CD4-positive, CD25-positive, alpha-beta regulatory T cell (primary cell): ENCODE measurements around the gene NLRP5. TPM values are rescaled to one million over a fixed set of nuclear protein-coding genes. Genes with fewer than 3 reads are reported as not detected.
"Not testable (repeated sequence)": the region's sequence is repeated elsewhere in the genome, so short reads cannot be mapped to it uniquely, and the experiment has no call there.

Experiments used
- ATAC-seq, 2 donors: fragments of 150-1000 bp; cut with Tn5 transposase; one replicate each; pipeline ENCODE4 v1.10.0; 2021; ENCODE audit warnings: low read depth in 2 of 2, moderate number of reproducible peaks in 2 of 2, moderate library complexity in 1 of 2
- DNase-seq, 3 donors: peaks; one replicate each; pipeline versions ENCODE4 v3.0.0 to v3.0.0-alpha.2; 2012 to 2022; ENCODE audit warnings: mixed read lengths in 1 of 3
- H3K27ac ChIP-seq: one replicate; pipeline ENCODE4 v1.7.0; 2013; ENCODE audit warnings: mild to moderate bottlenecking, low read length; ENCODE audit not compliant: insufficient read depth, poor library complexity, severe bottlenecking
- H3K27me3 ChIP-seq: one replicate; pipeline ENCODE4 v1.7.0; 2013; ENCODE audit warnings: low read length; ENCODE audit not compliant: control insufficient read depth, insufficient read depth
- H3K36me3 ChIP-seq: one replicate; pipeline ENCODE4 v1.7.0; 2013; ENCODE audit warnings: mild to moderate bottlenecking, low read length, moderate library complexity; ENCODE audit not compliant: control insufficient read depth, insufficient read depth
- H3K4me1 ChIP-seq: 2 replicates; pipeline ENCODE4 v1.7.0; 2013; ENCODE audit warnings: mild to moderate bottlenecking, low read length; ENCODE audit not compliant: insufficient read depth, control insufficient read depth, poor library complexity, severe bottlenecking
- H3K4me3 ChIP-seq: one replicate; pipeline ENCODE4 v1.7.0; 2013; ENCODE audit warnings: low read depth, mild to moderate bottlenecking, low read length, moderate library complexity
- H3K9me3 ChIP-seq, 2 experiments: 1 replicate in 1 of 2; 2 replicates in 1 of 2; pipeline ENCODE4 v1.7.0; 2013; ENCODE audit warnings: low read length in 2 of 2, mild to moderate bottlenecking in 1 of 2, moderate library complexity in 1 of 2; ENCODE audit not compliant: control insufficient read depth in 2 of 2
- H3K27ac Mint-ChIP-seq, 3 donors: one replicate each; pipeline ENCODE4 v1.8.0; 2020 to 2022; ENCODE audit warnings: mild to moderate bottlenecking in 3 of 3, mixed read lengths in 3 of 3, moderate library complexity in 2 of 3
- H3K27me3 Mint-ChIP-seq: one replicate; pipeline ENCODE4 v1.8.0; 2022; ENCODE audit warnings: mild to moderate bottlenecking, mixed read lengths
- H3K36me3 Mint-ChIP-seq: one replicate; pipeline ENCODE4 v1.8.0; 2020; ENCODE audit warnings: mixed read lengths
- H3K4me1 Mint-ChIP-seq, 4 donors: one replicate each; pipeline ENCODE4 v1.8.0; 2020 to 2022; ENCODE audit warnings: mixed read lengths in 4 of 4, mild to moderate bottlenecking in 1 of 4
- H3K4me3 Mint-ChIP-seq, 4 donors: one replicate each; pipeline ENCODE4 v1.8.0; 2020 to 2022; ENCODE audit warnings: mild to moderate bottlenecking in 4 of 4, mixed read lengths in 4 of 4, moderate library complexity in 3 of 4
- H3K9me3 Mint-ChIP-seq, 7 donors: one replicate each; pipeline ENCODE4 v1.8.0; 2020 to 2022; ENCODE audit warnings: mixed read lengths in 7 of 7, mild to moderate bottlenecking in 3 of 7, moderate library complexity in 2 of 7
- polyA plus RNA-seq, 4 donors: library from polyadenylated mRNA; unstranded; fragments of 300-500 nt; fragmentation: Illumina TruSeq; gene quantifications; one replicate each; pipeline ENCODE4 v1.2.3, GENCODE V29; 2021
- total RNA-seq: library from RNA; stranded (reverse); gene quantifications from one replicate; pipeline ENCODE4 v1.2.3, GENCODE V29; 2022

Gene NLRP5
- total RNA-seq (not detected), polyA plus RNA-seq (not detected)

GRCh38 chr19:55986487-55986886, at the start of gene NLRP5:
Gene NLRP5, plus strand, starts transcription at chr19:55986775.
- H3K9me3 ChIP-seq = no peaks in the 10 kb centered on the region
- H3K4me3 ChIP-seq = no peak within 1 kb of the TSS
- DNase-seq = no peak
- no peaks in the 10 kb centered on the region for H3K36me3 ChIP-seq
- H3K36me3 Mint-ChIP-seq = no peaks in the 10 kb centered on the region
- no peak within 1 kb of the TSS for H3K27ac Mint-ChIP-seq
- no peak within 1 kb of the TSS for H3K27ac ChIP-seq
- H3K4me1 ChIP-seq = no peaks in the 10 kb centered on the region
- no peaks in the 10 kb centered on the region for H3K27me3 Mint-ChIP-seq
- ATAC-seq = no peak
- H3K4me3 Mint-ChIP-seq = peak within 1 kb of the TSS in 1 of 4 donors; percentile 71
- peaks cover 0 to 11% (median 0%) of the 10 kb centered on the region in 7 donors for H3K9me3 Mint-ChIP-seq
- H3K27me3 ChIP-seq = no peaks in the 10 kb centered on the region
- H3K4me1 Mint-ChIP-seq = no peaks in the 10 kb centered on the region

DNA sequence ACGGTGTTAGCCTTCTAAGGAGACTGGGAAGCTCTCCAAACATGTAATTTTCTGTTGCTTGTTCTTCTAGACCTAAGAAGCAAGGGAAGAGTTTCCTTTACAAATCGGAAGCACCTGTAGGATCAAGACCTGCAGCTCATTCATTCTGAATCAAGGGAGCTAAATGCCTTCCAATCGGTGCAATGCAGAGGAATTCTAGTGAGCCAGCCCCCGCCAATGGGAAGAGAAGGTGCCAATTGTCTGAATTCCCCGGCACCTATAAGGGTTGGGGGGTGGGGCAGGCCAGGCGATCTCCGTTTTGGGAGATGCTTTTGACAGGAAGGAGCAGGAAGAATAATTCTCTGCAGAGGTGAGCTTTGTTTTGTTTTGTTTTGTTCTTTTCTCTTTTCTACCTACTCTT, 47.4 kb upstream of the NLRP5 start:
- H3K4me3 Mint-ChIP-seq = no peak overlapping the region
- DNase-seq (no peak), ATAC-seq (no peak)
- Histone ChIP-seq H3K27me3 (no peaks in the 10 kb centered on the region), H3K4me1 (no peaks in the 10 kb centered on the region), H3K9me3 (no peaks in the 10 kb centered on the region), H3K27ac (no peak overlapping the region), H3K36me3 (no peaks in the 10 kb centered on the region), H3K4me3 (no peak overlapping the region)
- no peak overlapping the region for H3K27ac Mint-ChIP-seq
- no peaks in the 10 kb centered on the region for H3K4me1 Mint-ChIP-seq
- H3K27me3 Mint-ChIP-seq = no peaks in the 10 kb centered on the region
- no peaks in the 10 kb centered on the region for H3K36me3 Mint-ChIP-seq
- peaks cover 0 to 9% (median 4%) of the 10 kb centered on the region in 7 donors for H3K9me3 Mint-ChIP-seq

GRCh38 chr19:55940306-55940705, 46.3 kb upstream of the NLRP5 start:
- H3K27ac ChIP-seq = no peak overlapping the region
- Mint-ChIP-seq H3K27ac (no peak overlapping the region), H3K4me3 (no peak overlapping the region), H3K4me1 (no peaks in the 10 kb centered on the region), H3K27me3 (no peaks in the 10 kb centered on the region), H3K9me3 (peaks cover 0 to 7% (median 4%) of the 10 kb centered on the region in 7 donors), H3K36me3 (no peaks in the 10 kb centered on the region)
- H3K27me3 ChIP-seq = no peaks in the 10 kb centered on the region
- no peaks in the 10 kb centered on the region for H3K36me3 ChIP-seq
- H3K4me3 ChIP-seq = no peak overlapping the region
- DNase-seq = no peak
- no peaks in the 10 kb centered on the region for H3K9me3 ChIP-seq
- no peak for ATAC-seq
- H3K4me1 ChIP-seq = no peaks in the 10 kb centered on the region

DNA sequence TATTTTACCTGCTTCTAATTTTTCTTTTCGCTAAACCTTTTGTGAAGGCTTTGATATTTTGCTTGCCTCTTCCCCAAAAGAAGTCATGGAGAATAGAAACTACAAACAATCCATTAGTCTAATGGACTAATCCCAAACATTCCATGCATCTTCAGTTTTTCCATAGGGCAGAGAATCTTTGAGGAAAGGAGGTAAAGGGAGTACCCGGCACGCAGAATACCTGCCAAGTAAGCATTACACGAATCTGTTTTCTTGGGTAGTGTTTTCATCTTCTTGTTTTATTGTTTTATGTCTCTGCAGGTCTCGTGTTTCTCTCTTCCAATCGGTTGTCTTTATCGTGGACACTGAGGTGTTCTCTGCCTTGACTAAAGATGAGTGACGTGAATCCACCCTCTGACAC, 39.0 kb upstream of the NLRP5 start, which contains the start of gene NLRP8:
Gene NLRP8, plus strand, starts transcription at position 301 of the 400 bp plus-strand sequence.
- Mint-ChIP-seq H3K4me3 (no peak within 1 kb of the TSS), H3K27me3 (no peaks in the 10 kb centered on the region), H3K9me3 (peaks cover 1 to 16% (median 7%) of the 10 kb centered on the region in 7 donors), H3K36me3 (no peaks in the 10 kb centered on the region), H3K4me1 (no peaks in the 10 kb centered on the region), H3K27ac (no peak within 1 kb of the TSS)
- no peaks in the 10 kb centered on the region for H3K36me3 ChIP-seq
- H3K4me1 ChIP-seq = no peaks in the 10 kb centered on the region
- H3K27ac ChIP-seq = no peak within 1 kb of the TSS
- H3K9me3 ChIP-seq = no peaks in the 10 kb centered on the region
- H3K27me3 ChIP-seq = no peaks in the 10 kb centered on the region
- ATAC-seq (no peak), DNase-seq (no peak)
- no peak within 1 kb of the TSS for H3K4me3 ChIP-seq

- H3K9me3 Mint-ChIP-seq = peaks cover 1 to 14% (median 7%) of the 10 kb centered on the region in 7 donors
- not testable (repeated sequence) for H3K27me3 Mint-ChIP-seq, H3K27ac Mint-ChIP-seq, H3K9me3 ChIP-seq, H3K36me3 Mint-ChIP-seq, H3K4me3 Mint-ChIP-seq, DNase-seq, H3K27me3 ChIP-seq, H3K4me1 Mint-ChIP-seq, ATAC-seq, H3K4me3 ChIP-seq, H3K27ac ChIP-seq, H3K4me1 ChIP-seq, H3K36me3 ChIP-seq
Measured at GRCh38 chr19:55950566-55950965, 36.0 kb upstream of the NLRP5 start.

DNA sequence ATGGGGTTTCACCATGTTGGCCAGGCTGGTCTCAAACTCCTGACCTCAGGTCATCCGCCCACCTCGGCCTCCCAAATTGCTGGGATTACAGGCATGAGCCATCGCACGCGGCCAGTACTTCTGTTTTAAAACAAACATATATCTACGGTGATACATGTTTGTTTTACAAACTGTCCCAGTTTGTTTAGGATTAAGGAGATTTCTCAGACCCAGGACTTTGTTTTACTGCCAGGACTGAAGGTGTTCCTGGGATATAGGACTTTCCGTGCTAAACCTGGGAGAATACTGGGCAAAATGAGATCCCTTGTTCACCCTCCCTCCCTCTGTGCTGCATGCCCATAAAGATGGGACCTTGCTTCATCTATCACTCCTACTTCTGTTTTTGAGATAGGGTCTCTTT, 30.1 kb upstream of the NLRP5 start:
- Mint-ChIP-seq H3K36me3 (no peaks in the 10 kb centered on the region), H3K4me1 (no peaks in the 10 kb centered on the region), H3K9me3 (peaks cover 0 to 2% (median 0%) of the 10 kb centered on the region in 7 donors), H3K27me3 (no peaks in the 10 kb centered on the region), H3K4me3 (no peak overlapping the region), H3K27ac (no peak overlapping the region)
- no peaks in the 10 kb centered on the region for H3K27me3 ChIP-seq
- no peaks in the 10 kb centered on the region for H3K36me3 ChIP-seq
- no peak overlapping the region for H3K4me3 ChIP-seq
- DNase-seq (no peak), ATAC-seq (no peak)
- H3K27ac ChIP-seq = no peak overlapping the region
- no peaks in the 10 kb centered on the region for H3K4me1 ChIP-seq
- H3K9me3 ChIP-seq = no peaks in the 10 kb centered on the region

DNA sequence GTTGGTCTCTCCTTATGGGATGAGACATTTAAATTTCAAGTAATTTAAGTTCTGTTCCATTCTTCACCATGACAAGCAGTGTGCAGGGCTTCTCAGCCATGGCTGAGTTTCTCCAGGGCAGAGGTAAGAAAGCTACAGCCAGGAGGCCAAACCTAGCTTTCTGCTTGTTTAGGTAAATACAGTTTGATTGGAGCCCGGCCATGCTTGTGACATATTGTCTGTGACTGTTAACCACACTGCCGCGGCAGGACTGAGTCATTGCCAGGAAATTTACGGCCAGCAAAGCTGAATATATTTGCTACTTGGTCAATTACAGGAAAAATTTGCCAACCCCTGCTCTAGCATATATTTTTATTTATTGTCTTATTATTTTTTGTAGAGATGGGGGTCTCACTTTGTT, 28.2 kb upstream of the NLRP5 start:
- peaks cover 0 to 2% (median 0%) of the 10 kb centered on the region in 7 donors for H3K9me3 Mint-ChIP-seq
- DNase-seq = no peak
- no peaks in the 10 kb centered on the region for H3K4me1 Mint-ChIP-seq
- no peaks in the 10 kb centered on the region for H3K9me3 ChIP-seq
- no peaks in the 10 kb centered on the region for H3K4me1 ChIP-seq
- no peaks in the 10 kb centered on the region for H3K27me3 ChIP-seq
- no peak overlapping the region for H3K27ac ChIP-seq
- H3K36me3 Mint-ChIP-seq = no peaks in the 10 kb centered on the region
- no peak overlapping the region for H3K27ac Mint-ChIP-seq
- no peaks in the 10 kb centered on the region for H3K36me3 ChIP-seq
- H3K4me3 Mint-ChIP-seq = no peak overlapping the region
- no peak overlapping the region for H3K4me3 ChIP-seq
- no peak for ATAC-seq
- H3K27me3 Mint-ChIP-seq = no peaks in the 10 kb centered on the region

DNA sequence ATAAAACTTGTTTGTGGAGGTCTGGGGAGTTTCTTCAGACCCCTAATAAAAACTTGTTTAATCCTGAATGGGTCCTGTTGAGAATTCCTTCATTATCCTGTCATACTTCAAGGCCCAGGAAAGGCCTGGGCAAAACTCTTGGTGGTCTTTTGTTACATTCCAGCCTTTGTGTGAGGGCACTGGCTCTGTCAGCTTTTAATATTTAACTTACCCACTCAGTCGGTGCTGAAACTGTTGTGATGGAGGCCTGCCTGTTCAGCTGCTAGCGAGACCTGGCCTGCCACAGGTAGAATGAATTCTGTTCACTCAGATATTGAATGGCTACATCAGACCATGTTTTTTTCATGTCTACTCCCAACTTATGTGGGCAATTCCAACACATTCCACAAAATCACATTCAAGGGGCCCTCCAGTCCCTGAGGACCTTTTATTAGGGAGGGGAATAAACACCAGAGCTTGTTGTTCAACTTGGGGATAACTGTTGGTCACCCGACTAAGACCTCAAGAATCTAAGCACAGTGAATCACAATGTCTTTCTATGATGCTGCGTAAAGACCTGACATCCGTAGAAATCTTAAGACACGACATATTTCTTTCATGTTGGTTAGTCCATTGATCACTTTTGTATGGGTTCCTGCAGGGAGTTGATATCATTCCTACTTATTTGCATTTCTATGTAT, 26.4 kb upstream of the NLRP5 start:
- ATAC-seq = no peak
- H3K9me3 Mint-ChIP-seq = peaks cover 0 to 2% (median 0%) of the 10 kb centered on the region in 7 donors
- Histone ChIP-seq H3K9me3 (no peaks in the 10 kb centered on the region), H3K36me3 (no peaks in the 10 kb centered on the region), H3K27me3 (no peaks in the 10 kb centered on the region), H3K27ac (no peak overlapping the region), H3K4me3 (no peak overlapping the region), H3K4me1 (no peaks in the 10 kb centered on the region)
- H3K4me3 Mint-ChIP-seq = no peak overlapping the region
- DNase-seq = no peak
- H3K36me3 Mint-ChIP-seq = no peaks in the 10 kb centered on the region
- H3K27me3 Mint-ChIP-seq = no peaks in the 10 kb centered on the region
- H3K27ac Mint-ChIP-seq = peak overlapping the region in 1 of 3 donors; percentile 9
- H3K4me1 Mint-ChIP-seq = no peaks in the 10 kb centered on the region
